ENCODE measurements around the gene SLCO4C1. TPM values are rescaled to one million over a fixed set of nuclear protein-coding genes. Genes with fewer than 3 reads are reported as not detected.

Gene SLCO4C1
- total RNA-seq, 1 donor from 2014 or later: 2.0 TPM

- intact Hi-C loops (cut with micrococcal nuclease): no loop called here
Observed at GRCh38 chr5:102271759-102272158, 24.3 kb downstream of the SLCO4C1 start.

- intact Hi-C loops (cut with micrococcal nuclease): no loop called here
Observed at GRCh38 chr5:102270036-102270435, 26.0 kb downstream of the SLCO4C1 start.

GRCh38 chr5:102262688-102263087, 33.4 kb downstream of the SLCO4C1 start:
- intact Hi-C loops (cut with micrococcal nuclease): no loop called here

GRCh38 chr5:102249381-102249780, 46.7 kb downstream of the SLCO4C1 start:
- intact Hi-C loops (cut with micrococcal nuclease): no loop called here

GRCh38 chr5:102243213-102243612, 52.9 kb downstream of the SLCO4C1 start:
- intact Hi-C loops (cut with micrococcal nuclease): no loop called here

GRCh38 chr5:102241809-102242421, 54.2 kb downstream of the SLCO4C1 start:
- intact Hi-C loops (cut with micrococcal nuclease): no loop called here

- intact Hi-C loops (cut with micrococcal nuclease): no loop called here
Observed at GRCh38 chr5:102231693-102232619, 64.1 kb downstream of the SLCO4C1 start.

GRCh38 chr5:102229685-102230084, 66.4 kb downstream of the SLCO4C1 start:
- intact Hi-C loops (cut with micrococcal nuclease): loop anchor here (10.0 kb wide), 1 partner anchor 1325 kb away; the partner anchor contains the start of gene ST8SIA4

GRCh38 chr5:102226321-102226720, 69.8 kb downstream of the SLCO4C1 start:
- intact Hi-C loops (cut with micrococcal nuclease): loop anchor here (10.0 kb wide), 1 partner anchor 1322 kb away; the partner anchor contains the start of gene ST8SIA4

- intact Hi-C loops (cut with micrococcal nuclease): loop anchor here (1.0 to 10.0 kb wide), 3 partner anchors 71 to 1319 kb away; partner anchors contain the start of gene ST8SIA4
Observed at GRCh38 chr5:102223542-102224477, 72.3 kb downstream of the SLCO4C1 start.

- intact Hi-C loops (cut with micrococcal nuclease): loop anchor here (1.0 to 10.0 kb wide), 2 partner anchors 280 to 1318 kb away; partner anchors contain the start of gene ST8SIA4
Observed at GRCh38 chr5:102222772-102223171, 73.3 kb downstream of the SLCO4C1 start.

- intact Hi-C loops (cut with micrococcal nuclease): loop anchor here (10.0 kb wide), 1 partner anchor 1317 kb away; the partner anchor contains the start of gene ST8SIA4
Observed at GRCh38 chr5:102221949-102222348, 74.1 kb downstream of the SLCO4C1 start.

- intact Hi-C loops (cut with micrococcal nuclease): no loop called here
Observed at GRCh38 chr5:102218159-102218558, 77.9 kb downstream of the SLCO4C1 start.

- intact Hi-C loops (cut with micrococcal nuclease): no loop called here
Observed at GRCh38 chr5:102216678-102217077, 79.4 kb downstream of the SLCO4C1 start.

- intact Hi-C loops (cut with micrococcal nuclease): no loop called here
Observed at GRCh38 chr5:102211165-102211564, 84.9 kb downstream of the SLCO4C1 start.

GRCh38 chr5:102200861-102201260, 95.2 kb downstream of the SLCO4C1 start:
- intact Hi-C loops (cut with micrococcal nuclease): no loop called here

- intact Hi-C loops (cut with micrococcal nuclease): no loop called here
Observed at GRCh38 chr5:102196481-102196880, 99.6 kb downstream of the SLCO4C1 start.

Data from T-helper 2 cell treated with Interferon-gamma antibody and Interleukin-4, amounts not matched to agents 100 ng/mL and 5 ng/mL, for 36 hours (primary cell).